OCI-LY1 (cell line): Measurements from ENCODE around the gene SMYD5.

ENCODE experiments used
- CTCF ChIP-seq: fragments of 200-600 bp; sonication (generic), shearing (Covaris generic); IDR thresholded peaks from 2 replicates; pipeline ENCODE4 v1.5.1; 2017; ENCODE audit warnings: mild to moderate bottlenecking, antibody characterized with exemption, low read length, moderate library complexity, mixed read lengths
- EZH2 ChIP-seq: fragments of 200-600 bp; sonication (generic), shearing (Covaris generic); IDR thresholded peaks from 2 replicates; pipeline ENCODE4 v1.8.0; 2017; ENCODE audit warnings: borderline replicate concordance, mixed run types, mild to moderate bottlenecking, antibody characterized with exemption, low read length, moderate library complexity, mixed read lengths

DNA sequence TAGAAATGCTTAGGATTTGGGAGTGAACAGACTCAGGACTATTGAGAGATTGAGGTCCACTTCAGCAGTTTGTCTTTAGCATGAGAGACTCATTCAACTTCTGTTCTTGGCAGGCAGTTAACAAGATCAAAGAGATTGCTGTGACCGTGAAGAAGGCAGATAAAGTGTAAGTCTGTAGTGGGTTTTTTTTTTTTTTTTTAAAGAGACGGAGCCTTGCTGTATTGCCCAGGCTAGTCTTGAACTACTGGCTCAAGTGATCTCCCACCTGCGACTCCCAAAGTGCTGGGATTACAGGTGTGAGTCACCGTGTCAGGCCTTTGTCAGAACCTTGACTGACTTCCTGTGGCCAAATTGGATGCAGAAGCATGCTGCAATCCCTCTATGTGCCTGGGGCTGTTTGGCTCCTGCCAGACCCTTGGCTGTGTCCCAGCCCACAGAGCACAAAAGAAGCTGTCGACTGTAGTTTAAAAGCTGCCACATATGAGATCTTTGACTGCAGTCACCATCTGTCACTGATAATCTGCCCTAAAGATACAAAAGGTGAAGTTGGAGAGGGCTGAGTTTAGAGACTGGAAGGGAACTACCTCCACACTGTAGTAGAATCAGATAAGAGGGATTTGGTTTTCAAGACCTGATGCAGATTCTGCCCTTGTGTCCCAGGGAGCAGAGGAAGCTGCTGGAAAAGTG lies 30.0 kb downstream of the SMYD5 start:
- TF ChIP-seq CTCF = no peak
- TF ChIP-seq EZH2 = no peak
